ENCODE results near the gene ZNF630.

- TF ChIP-seq POLR2AphosphoS5 (IDR thresholded peaks at IDR 0.05; ENCODE audit: borderline replicate concordance, low read depth, low read length) (no peak), EZH2 (IDR thresholded peaks at IDR 0.05) (no peak), FOXP2 (optimal IDR thresholded peaks at IDR 0.05; ENCODE audit: control extremely low read depth, extremely low read length, insufficient read depth) (no peak)
Measured at GRCh38 chrX:48043056-48043455, 28.4 kb downstream of the ZNF630 start.
